Caco-2 (cell line): Measurements from ENCODE around the gene UNC119B. TPM values are rescaled to one million over a fixed set of nuclear protein-coding genes. Genes with fewer than 3 reads are reported as not detected.

Source experiments
- BruUV-seq: library from RNA; stranded (reverse); fragments of 400-500 nt; replicated peaks from 2 replicates; lab custom pipeline; 2021; lab: Mats Ljungman, UMichigan
- CTCF ChIA-PET: fragments of 300-600 bp; sonication (Branson Sonifier 250); formaldehyde crosslinking; loops from one replicate; lab custom pipeline; 2022; ENCODE audit warnings: antibody characterized with exemption; lab: Charles Lee
- POLR2A ChIA-PET: fragments of 300-600 bp; sonication (Branson Sonifier 250); formaldehyde crosslinking; loops from one replicate; lab custom pipeline; 2022; ENCODE audit warnings: antibody characterized with exemption; lab: Charles Lee
- DNase-seq, 2 experiments: peaks; one replicate each; pipeline versions ENCODE4 v3.0.0 to v3.0.0-alpha.2; 2020 to 2022
- H3K27me3 ChIP-seq: replicated peaks from 2 replicates; pipeline ENCODE4 v1.6.0; 2011; ENCODE audit warnings: low read length; ENCODE audit not compliant: control insufficient read depth, insufficient read depth
- H3K36me3 ChIP-seq: 2 replicates; pipeline ENCODE4 v1.5.1; 2011; ENCODE audit warnings: low read length; ENCODE audit not compliant: control insufficient read depth, insufficient read depth
- H3K4me1 ChIP-seq: fragments of 250-450 bp; sonication (Bioruptor Pico); 2 replicates; pipeline ENCODE4 v1.5.1; 2020; ENCODE audit warnings: mild to moderate bottlenecking
- H3K4me3 ChIP-seq: 2 replicates; pipeline ENCODE4 v1.5.1; 2011; ENCODE audit warnings: low read depth, mild to moderate bottlenecking, control low read depth, low read length
- H3K9me3 ChIP-seq: fragments of 250-450 bp; sonication (Bioruptor Pico); 2 replicates; pipeline ENCODE4 v1.5.1; 2020; ENCODE audit warnings: mild to moderate bottlenecking, moderate library complexity
- H3K27ac Mint-ChIP-seq: one replicate; pipeline ENCODE4 v1.8.0; 2022; ENCODE audit warnings: mixed read lengths; ENCODE audit not compliant: unreplicated experiment
- H3K27me3 Mint-ChIP-seq: one replicate; pipeline ENCODE4 v1.8.0; 2022; ENCODE audit warnings: mixed read lengths; ENCODE audit not compliant: insufficient read depth, unreplicated experiment
- H3K36me3 Mint-ChIP-seq: one replicate; pipeline ENCODE4 v1.8.0; 2022; ENCODE audit warnings: mild to moderate bottlenecking, mixed read lengths; ENCODE audit not compliant: insufficient read depth, unreplicated experiment
- H3K4me1 Mint-ChIP-seq: one replicate; pipeline ENCODE4 v1.8.0; 2022; ENCODE audit warnings: low read depth, mixed read lengths; ENCODE audit not compliant: unreplicated experiment
- H3K4me3 Mint-ChIP-seq: one replicate; pipeline ENCODE4 v1.8.0; 2022; ENCODE audit warnings: mild to moderate bottlenecking, moderate library complexity, mixed read lengths; ENCODE audit not compliant: unreplicated experiment
- H3K9me3 Mint-ChIP-seq: one replicate; pipeline ENCODE4 v1.8.0; 2022; ENCODE audit warnings: mixed read lengths; ENCODE audit not compliant: unreplicated experiment
- intact Hi-C: fragments of 100-400 bp; cut with micrococcal nuclease; formaldehyde crosslinking; loops from one replicate; pipeline ENCODE4 v1.10.0; 2022; ENCODE audit not compliant: unreplicated experiment
- total RNA-seq: library from RNA; stranded (reverse); gene quantifications from 2 replicates; pipeline ENCODE4 v1.2.3, GENCODE V29; 2022
- TF ChIP-seq, protein P1 (sequence below), 2 experiments: fragments of 200-600 bp in 1 of 2; IDR thresholded peaks; 1 replicate in 1 of 2; 2 replicates in 1 of 2; pipeline versions ENCODE4 v1.5.1 to v1.8.0; 2011 to 2022; ENCODE audit warnings: antibody characterized with exemption in 1 of 2, control low read depth in 1 of 2, inconsistent platforms in 1 of 2, low read depth in 1 of 2, low read length in 1 of 2, mild to moderate bottlenecking in 1 of 2, moderate library complexity in 1 of 2; ENCODE audit not compliant: insufficient read depth in 1 of 2, severe bottlenecking in 1 of 2, unreplicated experiment in 1 of 2

UNC119B gene
- total RNA-seq, 1 experiment from 2014 or later = 44.4 TPM

GRCh38 chr12:120767071-120768024 is 57.1 kb downstream of the UNC119B start:
- Histone ChIP-seq H3K4me3 (no peak overlapping the region), H3K4me1 (peaks cover 21% of the 10 kb centered on the region; the same call in 1 of the 2 replicates), H3K36me3 (peaks cover 6% of the 10 kb centered on the region), H3K27me3 (no peaks in the 10 kb centered on the region), H3K9me3 (no peaks in the 10 kb centered on the region)
- POLR2A ChIA-PET = no interaction called here
- H3K27me3 Mint-ChIP-seq = no peaks in the 10 kb centered on the region
- no TSS peak for BruUV-seq
- peaks cover 6% of the 10 kb centered on the region for H3K4me1 Mint-ChIP-seq
- intact Hi-C loops = no loop called here
- peak in 1 of 2 experiments; percentile 58 for DNase-seq
- H3K36me3 Mint-ChIP-seq = peaks cover 69% of the 10 kb centered on the region
- no peaks in the 10 kb centered on the region for H3K9me3 Mint-ChIP-seq
- TF ChIP-seq, protein P1, sequence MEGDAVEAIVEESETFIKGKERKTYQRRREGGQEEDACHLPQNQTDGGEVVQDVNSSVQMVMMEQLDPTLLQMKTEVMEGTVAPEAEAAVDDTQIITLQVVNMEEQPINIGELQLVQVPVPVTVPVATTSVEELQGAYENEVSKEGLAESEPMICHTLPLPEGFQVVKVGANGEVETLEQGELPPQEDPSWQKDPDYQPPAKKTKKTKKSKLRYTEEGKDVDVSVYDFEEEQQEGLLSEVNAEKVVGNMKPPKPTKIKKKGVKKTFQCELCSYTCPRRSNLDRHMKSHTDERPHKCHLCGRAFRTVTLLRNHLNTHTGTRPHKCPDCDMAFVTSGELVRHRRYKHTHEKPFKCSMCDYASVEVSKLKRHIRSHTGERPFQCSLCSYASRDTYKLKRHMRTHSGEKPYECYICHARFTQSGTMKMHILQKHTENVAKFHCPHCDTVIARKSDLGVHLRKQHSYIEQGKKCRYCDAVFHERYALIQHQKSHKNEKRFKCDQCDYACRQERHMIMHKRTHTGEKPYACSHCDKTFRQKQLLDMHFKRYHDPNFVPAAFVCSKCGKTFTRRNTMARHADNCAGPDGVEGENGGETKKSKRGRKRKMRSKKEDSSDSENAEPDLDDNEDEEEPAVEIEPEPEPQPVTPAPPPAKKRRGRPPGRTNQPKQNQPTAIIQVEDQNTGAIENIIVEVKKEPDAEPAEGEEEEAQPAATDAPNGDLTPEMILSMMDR (IDR thresholded peaks at IDR 0.05; ENCODE audit: insufficient read depth in 1 of 2, low read depth in 1 of 2, low read length in 1 of 2, severe bottlenecking in 1 of 2, unreplicated experiment in 1 of 2) = no peak
- CTCF ChIA-PET = interaction anchor here (1.3 kb wide), 1 partner anchor 9 kb away, joined by 4 read pairs; no protein-coding TSS in a partner anchor
- no peak overlapping the region for H3K4me3 Mint-ChIP-seq
- peak overlapping the region; percentile 22 for H3K27ac Mint-ChIP-seq

- ChIA-PET POLR2A (no interaction called here), CTCF (no interaction called here)
- Mint-ChIP-seq H3K4me1 (peaks cover 11% of the 10 kb centered on the region), H3K36me3 (peaks cover 44% of the 10 kb centered on the region), H3K27me3 (no peaks in the 10 kb centered on the region), H3K27ac (no peak overlapping the region), H3K9me3 (no peaks in the 10 kb centered on the region), H3K4me3 (no peak overlapping the region)
- Histone ChIP-seq H3K4me1 (peaks cover 21% of the 10 kb centered on the region; the same call in 1 of the 2 replicates), H3K36me3 (peaks cover 6% of the 10 kb centered on the region; the same call in 1 of the 2 replicates), H3K27me3 (no peaks in the 10 kb centered on the region), H3K9me3 (no peaks in the 10 kb centered on the region), H3K4me3 (no peak overlapping the region)
- TF ChIP-seq, protein P1 (IDR thresholded peaks at IDR 0.05; ENCODE audit: insufficient read depth in 1 of 2, low read depth in 1 of 2, low read length in 1 of 2, severe bottlenecking in 1 of 2, unreplicated experiment in 1 of 2) = no peak
- no peak for DNase-seq
- BruUV-seq = no TSS peak
- intact Hi-C loops = no loop called here
Measured at GRCh38 chr12:120771097-120771496, 60.8 kb downstream of the UNC119B start.

Other genes with a start within 250 kb of the UNC119B start
- 240 and 244 TPM in 2 replicates for gene SRSF9, start 240.7 kb upstream of the UNC119B start, total RNA-seq
- 323 and 324 TPM in 2 replicates for gene DYNLL1, start 214.3 kb upstream of the UNC119B start, total RNA-seq
- 20.7 and 20.9 TPM in 2 replicates for gene COQ5, start 181.3 kb upstream of the UNC119B start, total RNA-seq
- gene RNF10, start 176.1 kb upstream of the UNC119B start, total RNA-seq = 133 and 164 TPM in 2 replicates
- gene POP5, start 129.1 kb upstream of the UNC119B start, total RNA-seq = 49.5 and 53.9 TPM in 2 replicates
- 0.95 and 1.0 TPM in 2 replicates for gene CABP1, start 69.8 kb upstream of the UNC119B start, total RNA-seq
- gene MLEC, start 23.3 kb upstream of the UNC119B start, total RNA-seq = 143 and 150 TPM in 2 replicates
- 12.5 and 13.1 TPM in 2 replicates for gene ACADS, start 15.4 kb downstream of the UNC119B start, total RNA-seq
- gene SPPL3, start 193.9 kb downstream of the UNC119B start, total RNA-seq = 63.4 and 65.6 TPM in 2 replicates